Measurements from ENCODE around the gene NUFIP2.
"Not testable (repeated sequence)": the region's sequence is repeated elsewhere in the genome, so short reads cannot be mapped to it uniquely, and the experiment has no call there.

Gene NUFIP2

GRCh38 chr17:29240968-29241963 is 52.7 kb downstream of the NUFIP2 start:
- TF ChIP-seq CTCF (IDR thresholded peaks at IDR 0.05; ENCODE audit: extremely low read depth, insufficient read depth, missing control alignments) = peak; percentile 33
- in situ Hi-C loops (cut with MboI; ENCODE audit: low pct_unique_long_range_greater_than_20kb, low sequenced_read_pairs, unreplicated experiment) = no loop called here

DNA sequence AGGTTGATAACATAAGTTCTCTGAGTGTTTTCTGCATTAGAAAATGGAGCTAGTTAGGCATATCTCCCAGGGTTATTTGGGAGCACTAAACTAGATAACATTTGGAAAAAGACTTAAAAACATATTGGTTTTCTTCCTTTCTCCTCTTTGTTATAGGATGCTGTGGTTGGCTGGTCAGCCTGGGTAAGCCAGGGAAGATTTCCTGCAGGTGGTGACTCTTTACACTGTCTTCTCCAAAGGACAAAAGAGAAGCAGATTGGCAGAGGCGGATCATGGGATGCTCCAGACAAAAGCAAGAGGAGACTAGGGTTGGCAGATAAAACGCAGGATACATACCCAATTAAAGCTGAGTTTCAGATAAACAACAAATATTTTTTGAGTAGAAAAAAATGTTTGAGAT is 53.5 kb downstream of the NUFIP2 start:
- in situ Hi-C loops (cut with MboI; ENCODE audit: low pct_unique_long_range_greater_than_20kb, low sequenced_read_pairs, unreplicated experiment) = no loop called here
- no peak for TF ChIP-seq CTCF (IDR thresholded peaks at IDR 0.05; ENCODE audit: extremely low read depth, insufficient read depth, missing control alignments)
- DNase-seq (ENCODE audit: low spot score) = no peak

More at GRCh38 chr17:29240968-29241963, 52.7 kb downstream of the NUFIP2 start:
- no peak for DNase-seq (ENCODE audit: low spot score)

DNA sequence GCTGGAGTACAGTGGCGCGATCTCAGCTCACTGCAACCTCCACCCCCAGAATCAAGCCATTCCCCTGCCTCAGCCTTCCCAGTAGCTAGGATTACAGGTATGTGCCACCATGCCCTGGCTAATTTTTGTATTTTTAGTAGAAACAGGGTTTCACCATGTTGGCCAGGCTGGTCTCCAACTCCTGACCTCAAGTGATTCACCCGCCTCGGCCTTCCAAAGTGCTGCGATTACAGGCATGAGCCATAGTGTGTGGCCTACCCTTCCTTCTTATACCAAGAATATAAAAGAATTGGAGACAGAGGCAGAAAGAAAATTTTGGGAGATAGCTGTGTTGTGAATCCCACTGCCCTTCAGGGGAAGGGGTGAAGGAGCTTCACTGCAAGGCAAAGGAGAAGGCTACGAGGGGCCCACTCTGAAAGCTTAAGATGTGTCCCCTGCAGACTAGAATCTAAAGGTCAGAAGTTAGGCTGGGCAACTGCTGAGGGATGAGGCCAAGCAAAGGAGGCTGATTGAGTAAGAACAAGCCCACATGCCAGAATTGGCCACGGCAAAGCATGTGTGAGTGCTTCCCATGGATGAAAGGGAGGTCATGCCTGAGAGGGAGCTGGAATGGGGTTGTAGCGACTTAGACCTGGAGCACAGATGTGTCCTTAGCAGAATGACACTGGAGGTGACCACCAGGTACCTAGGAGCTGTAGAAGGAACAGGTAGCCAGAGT is 55.7 kb downstream of the NUFIP2 start:
- TF ChIP-seq CTCF (IDR thresholded peaks at IDR 0.05; ENCODE audit: extremely low read depth, insufficient read depth, missing control alignments) = no peak
- DNase-seq (ENCODE audit: low spot score) = no peak
- in situ Hi-C loops (cut with MboI; ENCODE audit: low pct_unique_long_range_greater_than_20kb, low sequenced_read_pairs, unreplicated experiment) = no loop called here

DNA sequence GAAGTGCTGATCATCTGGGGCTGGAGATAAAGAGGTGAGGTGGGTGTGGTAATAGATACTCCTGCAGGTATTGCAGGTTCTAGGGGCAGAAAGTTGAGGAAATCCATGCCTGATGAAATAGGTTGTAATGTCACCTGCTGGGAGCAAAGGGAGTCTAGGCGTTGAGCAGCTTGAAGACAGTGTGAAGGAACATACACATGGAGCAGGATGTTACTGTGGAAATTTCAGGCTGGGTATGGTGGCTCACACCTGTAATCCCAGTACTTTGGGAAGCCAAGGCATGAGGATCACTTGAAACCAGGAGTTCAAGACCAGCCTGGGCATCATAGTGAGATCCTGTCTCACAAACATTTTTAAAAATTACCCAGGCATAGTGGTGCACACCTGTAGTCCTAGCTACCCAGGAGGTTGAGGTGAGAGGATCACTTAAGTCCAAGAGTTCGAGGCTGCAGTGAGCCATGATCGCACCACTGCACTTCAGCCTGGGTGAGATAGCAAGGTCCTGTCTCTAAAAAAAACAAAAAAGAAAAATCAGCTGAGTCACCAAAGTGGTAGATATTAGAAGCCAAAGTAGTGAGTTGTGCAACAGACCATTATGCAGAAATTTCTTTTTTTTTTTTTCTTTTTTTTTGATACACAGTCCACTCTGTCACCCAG is 56.3 kb downstream of the NUFIP2 start:
- DNase-seq (ENCODE audit: low spot score) = no peak

DNA sequence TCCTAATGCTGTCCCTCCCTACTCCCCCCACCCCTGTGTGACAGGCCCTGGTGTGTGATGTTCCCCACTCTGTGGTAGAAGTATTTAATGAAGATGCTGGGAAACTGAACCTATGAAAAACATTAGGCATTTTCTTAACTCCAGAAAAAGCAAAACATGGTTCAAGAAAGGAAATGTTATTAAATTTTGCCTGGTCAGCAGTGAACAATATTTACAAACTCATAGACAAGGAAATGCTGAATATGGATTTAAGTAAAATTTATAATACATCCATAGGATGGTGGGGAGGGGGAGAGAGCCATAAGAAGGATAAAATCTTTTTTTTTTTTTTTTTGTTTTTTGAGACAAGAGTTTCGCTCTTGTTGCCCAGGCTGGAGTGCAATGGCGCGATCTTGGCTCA is 58.0 kb downstream of the NUFIP2 start:
- DNase-seq (ENCODE audit: low spot score) = no peak
- in situ Hi-C loops (cut with MboI; ENCODE audit: low pct_unique_long_range_greater_than_20kb, low sequenced_read_pairs, unreplicated experiment) = no loop called here
- no peak for TF ChIP-seq CTCF (IDR thresholded peaks at IDR 0.05; ENCODE audit: extremely low read depth, insufficient read depth, missing control alignments)

More for the DNA sequence above, 56.3 kb downstream of the NUFIP2 start:
- in situ Hi-C loops (cut with MboI; ENCODE audit: low pct_unique_long_range_greater_than_20kb, low sequenced_read_pairs, unreplicated experiment) = no loop called here
- no peak for TF ChIP-seq CTCF (IDR thresholded peaks at IDR 0.05; ENCODE audit: extremely low read depth, insufficient read depth, missing control alignments)

DNA sequence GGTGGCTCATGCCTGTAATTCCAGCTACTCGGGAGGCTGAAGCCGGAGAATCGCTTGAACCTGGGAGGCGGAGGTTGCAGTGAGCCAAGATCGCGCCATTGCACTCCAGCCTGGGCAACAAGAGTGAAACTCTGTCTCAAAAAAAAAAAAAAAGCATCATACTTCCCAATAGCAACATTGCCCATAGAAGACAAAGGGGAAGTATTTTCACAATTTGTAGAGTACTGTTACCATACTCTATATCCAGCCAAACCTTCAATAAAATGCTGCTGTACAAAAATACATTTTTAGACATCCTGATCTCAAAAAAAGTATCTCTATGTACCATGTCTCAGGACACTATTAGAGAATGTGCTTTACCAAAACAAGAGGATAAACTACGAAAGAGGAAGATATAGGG is 59.0 kb downstream of the NUFIP2 start:
- DNase-seq (ENCODE audit: low spot score); in situ Hi-C loops (cut with MboI; ENCODE audit: low pct_unique_long_range_greater_than_20kb, low sequenced_read_pairs, unreplicated experiment): not testable (repeated sequence)

Data from GM13977 (cell line).